Measurements from ENCODE around the gene ADAMTS17. TPM values are rescaled to one million over a fixed set of nuclear protein-coding genes. Genes with fewer than 3 reads are reported as not detected.

The ADAMTS17 gene
- total RNA-seq, 1 experiment from 2014 or later = 4.2 TPM

GRCh38 chr15:100204771-100205170, 137.0 kb downstream of the ADAMTS17 start:
- POLR2A ChIA-PET = no interaction called here
- intact Hi-C loops (cut with micrococcal nuclease) = no loop called here
- Histone ChIP-seq H3K9me3 (ENCODE audit: control insufficient read depth in 1 of 2, insufficient read depth in 1 of 2, low read depth in 1 of 2, low read length in 2 of 2) (no peaks in the 10 kb centered on the region), H2AFZ (ENCODE audit: low read depth, low read length, poor library complexity, severe bottlenecking) (no peak overlapping the region), H3K9me2 (ENCODE audit: insufficient read depth) (no peaks in the 10 kb centered on the region), H3K27ac (ENCODE audit: low read depth, low read length) (no peak overlapping the region), H3K9ac (ENCODE audit: low read length) (no peak overlapping the region), H3K79me2 (ENCODE audit: insufficient read depth, low read length) (no peaks in the 10 kb centered on the region), H3K36me3 (ENCODE audit: control insufficient read depth in 1 of 2, insufficient read depth in 2 of 2, low read length in 2 of 2) (no peaks in the 10 kb centered on the region), H4K20me1 (ENCODE audit: insufficient read depth) (no peaks in the 10 kb centered on the region), H3K4me3 (replicated peaks in 1 of 2; ENCODE audit: low read depth in 1 of 2, low read length in 2 of 2) (no peak overlapping the region), H3K4me1 (ENCODE audit: control insufficient read depth in 1 of 2, insufficient read depth in 2 of 2, low read length in 2 of 2) (no peaks in the 10 kb centered on the region), H3K4me2 (ENCODE audit: low read length) (no peak overlapping the region), H3K27me3 (ENCODE audit: insufficient read depth, low read length) (no peaks in the 10 kb centered on the region)
- CTCF ChIA-PET = no interaction called here
- RAD21 ChIA-PET (ENCODE audit: low non-redundant PET in 1 of 2, low total read pairs in 2 of 2, uncharacterized antibody in 2 of 2, unreplicated experiment in 2 of 2) = no interaction called here
- ATAC-seq (no peak), DNase-seq (ENCODE audit: low read depth, low spot score) (no peak)
- BruUV-seq (replicated peaks) = no TSS peak
- TF ChIP-seq POLR2AphosphoS5 (IDR thresholded peaks at IDR 0.05; ENCODE audit: low read depth, low read length) (no peak), CTCF (IDR thresholded peaks at IDR 0.05 in 2 of 3, conservative IDR thresholded peaks at IDR 0.05 in 1 of 3; ENCODE audit: borderline replicate concordance in 1 of 3, insufficient read depth in 1 of 3, low read depth in 2 of 3, low read length in 2 of 3) (no peak), SIN3A (IDR thresholded peaks at IDR 0.05; ENCODE audit: low read depth) (no peak), SRF (IDR thresholded peaks at IDR 0.05; ENCODE audit: low read depth) (no peak), JUND (IDR thresholded peaks at IDR 0.05) (no peak), ATF3 (IDR thresholded peaks at IDR 0.05) (no peak), YY1 (IDR thresholded peaks at IDR 0.05; ENCODE audit: extremely low read depth, insufficient replicate concordance, low read depth, low read length) (no peak), TCF7L2 (IDR thresholded peaks at IDR 0.05; ENCODE audit: borderline replicate concordance, extremely low read depth, insufficient read depth, insufficient read length) (no peak), REST (IDR thresholded peaks at IDR 0.05; ENCODE audit: low read depth) (no peak), ZFX (IDR thresholded peaks at IDR 0.05) (no peak), CBX3 (IDR thresholded peaks at IDR 0.05; ENCODE audit: low read depth) (no peak), MAX (IDR thresholded peaks at IDR 0.05) (no peak), EZH2phosphoT487 (IDR thresholded peaks at IDR 0.05; ENCODE audit: borderline replicate concordance) (no peak)

Measured in HCT116 (cell line).